ENCODE data around the gene PIEZO2. TPM values are rescaled to one million over a fixed set of nuclear protein-coding genes. Genes with fewer than 3 reads are reported as not detected.

Gene PIEZO2
- total and polyA plus RNA-seq, 2 experiments from 2014 or later = 24.5 to 70.8 TPM

- Histone ChIP-seq H2AFZ (no peak overlapping the region), H3K9me3 (ENCODE audit: low read depth) (peaks cover 10% of the 10 kb centered on the region), H4K20me1 (ENCODE audit: insufficient read depth, poor library complexity, severe bottlenecking) (no peaks in the 10 kb centered on the region), H3K4me3 (no peak overlapping the region), H3K27me3 (no peaks in the 10 kb centered on the region), H3K27ac (no peak overlapping the region), H3K4me1 (ENCODE audit: insufficient read depth) (no peaks in the 10 kb centered on the region), H3K36me3 (replicated peaks; ENCODE audit: insufficient read depth, low read depth) (no peaks in the 10 kb centered on the region), H3K79me2 (no peaks in the 10 kb centered on the region), H3K9me2 (replicated peaks; ENCODE audit: insufficient read depth) (no peaks in the 10 kb centered on the region), H3K4me2 (no peak overlapping the region)
- 95% methylated on average over 2 of the region's 2 CpGs for WGBS (ENCODE audit: low lambda C conversion rate, missing lambda C conversion rate)
- TF ChIP-seq EZH2 (IDR thresholded peaks at IDR 0.05; ENCODE audit: borderline replicate concordance) = no peak
- no peak for TF ChIP-seq CTCF (IDR thresholded peaks at IDR 0.05; ENCODE audit: poor library complexity)
- no peak for TF ChIP-seq EZH2phosphoT487 (IDR thresholded peaks at IDR 0.05; ENCODE audit: low read depth, severe bottlenecking, unreplicated experiment)
- DNase-seq (ENCODE audit: low spot score) = no peak
These were observed 323.0 kb downstream of the PIEZO2 start for GRCh38 chr18:10826400-10826799.

GRCh38 chr18:10822456-10822855, 326.9 kb downstream of the PIEZO2 start:
- DNase-seq (ENCODE audit: low spot score) = no peak
- Histone ChIP-seq H3K79me2 (no peaks in the 10 kb centered on the region), H3K4me3 (no peak overlapping the region), H3K9me2 (replicated peaks; ENCODE audit: insufficient read depth) (no peaks in the 10 kb centered on the region), H4K20me1 (ENCODE audit: insufficient read depth, poor library complexity, severe bottlenecking) (no peaks in the 10 kb centered on the region), H3K9me3 (ENCODE audit: low read depth) (peaks cover 3% of the 10 kb centered on the region), H2AFZ (no peak overlapping the region), H3K4me1 (ENCODE audit: insufficient read depth) (no peaks in the 10 kb centered on the region), H3K27ac (no peak overlapping the region), H3K27me3 (no peaks in the 10 kb centered on the region), H3K36me3 (replicated peaks; ENCODE audit: insufficient read depth, low read depth) (no peaks in the 10 kb centered on the region), H3K4me2 (no peak overlapping the region)
- TF ChIP-seq EZH2phosphoT487 (IDR thresholded peaks at IDR 0.05; ENCODE audit: low read depth, severe bottlenecking, unreplicated experiment) (no peak), EZH2 (IDR thresholded peaks at IDR 0.05; ENCODE audit: borderline replicate concordance) (no peak), CTCF (IDR thresholded peaks at IDR 0.05; ENCODE audit: poor library complexity) (no peak)
- 53% methylated on average over 6 of the region's 6 CpGs for WGBS (ENCODE audit: low lambda C conversion rate, missing lambda C conversion rate)

- H3K9me2 ChIP-seq (replicated peaks; ENCODE audit: insufficient read depth) = no peaks in the 10 kb centered on the region
- H3K4me1 ChIP-seq (ENCODE audit: insufficient read depth) = no peaks in the 10 kb centered on the region
- no peaks in the 10 kb centered on the region for H3K27me3 ChIP-seq
- no peak overlapping the region for H3K27ac ChIP-seq
- H2AFZ ChIP-seq = no peak overlapping the region
- WGBS (ENCODE audit: low lambda C conversion rate, missing lambda C conversion rate) = 90% methylated on average over 5 of the region's 5 CpGs
- no peak overlapping the region for H3K4me2 ChIP-seq
- DNase-seq (ENCODE audit: low spot score) = no peak
- H3K79me2 ChIP-seq = no peaks in the 10 kb centered on the region
- no peak overlapping the region for H3K4me3 ChIP-seq
- TF ChIP-seq CTCF (IDR thresholded peaks at IDR 0.05; ENCODE audit: poor library complexity) (no peak), EZH2 (IDR thresholded peaks at IDR 0.05; ENCODE audit: borderline replicate concordance) (no peak), EZH2phosphoT487 (IDR thresholded peaks at IDR 0.05; ENCODE audit: low read depth, severe bottlenecking, unreplicated experiment) (no peak)
- no peaks in the 10 kb centered on the region for H4K20me1 ChIP-seq (ENCODE audit: insufficient read depth, poor library complexity, severe bottlenecking)
- H3K36me3 ChIP-seq (replicated peaks; ENCODE audit: insufficient read depth, low read depth) = no peaks in the 10 kb centered on the region
- H3K9me3 ChIP-seq (ENCODE audit: low read depth) = no peaks in the 10 kb centered on the region
These were observed 328.7 kb downstream of the PIEZO2 start for GRCh38 chr18:10820681-10821080.

GRCh38 chr18:10814336-10814735, 335.0 kb downstream of the PIEZO2 start:
- Histone ChIP-seq H3K9me3 (ENCODE audit: low read depth) (no peaks in the 10 kb centered on the region), H3K4me2 (no peak overlapping the region), H3K27me3 (no peaks in the 10 kb centered on the region), H3K27ac (no peak overlapping the region), H3K4me1 (ENCODE audit: insufficient read depth) (no peaks in the 10 kb centered on the region), H4K20me1 (ENCODE audit: insufficient read depth, poor library complexity, severe bottlenecking) (no peaks in the 10 kb centered on the region), H3K4me3 (no peak overlapping the region), H3K79me2 (no peaks in the 10 kb centered on the region), H2AFZ (no peak overlapping the region), H3K36me3 (replicated peaks; ENCODE audit: insufficient read depth, low read depth) (no peaks in the 10 kb centered on the region), H3K9me2 (replicated peaks; ENCODE audit: insufficient read depth) (no peaks in the 10 kb centered on the region)
- TF ChIP-seq CTCF (IDR thresholded peaks at IDR 0.05; ENCODE audit: poor library complexity) (no peak), EZH2 (IDR thresholded peaks at IDR 0.05; ENCODE audit: borderline replicate concordance) (no peak), EZH2phosphoT487 (IDR thresholded peaks at IDR 0.05; ENCODE audit: low read depth, severe bottlenecking, unreplicated experiment) (no peak)
- DNase-seq (ENCODE audit: low spot score) = no peak
- 85% methylated on average over 4 of the region's 4 CpGs for WGBS (ENCODE audit: low lambda C conversion rate, missing lambda C conversion rate)

Measured in hepatocyte (in vitro differentiated cells).